GM12878 (cell line): ENCODE data around the gene ACRBP. TPM values are rescaled to one million over a fixed set of nuclear protein-coding genes. Genes with fewer than 3 reads are reported as not detected.

ENCODE experiments used
- EED ChIP-seq: sonication (generic); IDR thresholded peaks from 2 replicates; pipeline ENCODE4 v1.6.1; 2016; ENCODE audit warnings: antibody characterized with exemption, low read depth
- ETV6 ChIP-seq, 2 experiments: fragments of 450-650 bp in 1 of 2; IDR thresholded peaks in 1 of 2; conservative IDR thresholded peaks in 1 of 2; 2 replicates each; pipeline ENCODE4 v1.6.1; 2014; ENCODE audit warnings: antibody characterized with exemption in 1 of 2, borderline replicate concordance in 1 of 2, low read depth in 1 of 2, mild to moderate bottlenecking in 1 of 2, moderate library complexity in 1 of 2
- IKZF2 ChIP-seq, 2 experiments: fragments of 450-650 bp; IDR thresholded peaks; 2 replicates each; pipeline ENCODE4 v1.6.1; 2017; ENCODE audit warnings: mild to moderate bottlenecking in 2 of 2, moderate library complexity in 2 of 2
- JUNB ChIP-seq: IDR thresholded peaks from 2 replicates; pipeline ENCODE4 v1.6.1; 2016; ENCODE audit warnings: antibody characterized with exemption, mild to moderate bottlenecking
- KDM1A ChIP-seq: fragments of 200-600 bp; sonication (generic); IDR thresholded peaks from 2 replicates; pipeline ENCODE4 v1.6.1; 2016; ENCODE audit warnings: borderline replicate concordance
- NFYA ChIP-seq: IDR thresholded peaks from 2 replicates; pipeline ENCODE4 v1.6.1; 2011; ENCODE audit warnings: low read depth, mild to moderate bottlenecking, low read length, improper control_type of control experiment, borderline replicate concordance
- NKRF ChIP-seq: fragments of 450-650 bp; conservative IDR thresholded peaks from 2 replicates; pipeline ENCODE4 v1.6.1; 2017; ENCODE audit warnings: mild to moderate bottlenecking, moderate library complexity
- RAD51 ChIP-seq: fragments of 450-650 bp; IDR thresholded peaks from 2 replicates; pipeline ENCODE4 v1.6.1; 2016; ENCODE audit warnings: moderate library complexity, mild to moderate bottlenecking, inconsistent platforms
- RCOR1 ChIP-seq: conservative IDR thresholded peaks from 2 replicates; pipeline ENCODE4 v1.6.1; 2012; ENCODE audit warnings: low read depth, low read length, improper control_type of control experiment
- REST ChIP-seq: IDR thresholded peaks from 2 replicates; pipeline ENCODE4 v1.6.1; 2012; ENCODE audit warnings: mild to moderate bottlenecking, low read depth, low read length
- SIX5 ChIP-seq: IDR thresholded peaks from 2 replicates; pipeline ENCODE4 v1.6.1; 2011; ENCODE audit warnings: mild to moderate bottlenecking, low read depth, low read length, moderate library complexity; ENCODE audit not compliant: severe bottlenecking
- SPI1 ChIP-seq: IDR thresholded peaks from 2 replicates; pipeline ENCODE4 v1.6.1; 2011; ENCODE audit warnings: low read depth, mild to moderate bottlenecking, low read length, moderate library complexity, borderline replicate concordance; ENCODE audit not compliant: insufficient read depth
- TAF1 ChIP-seq: IDR thresholded peaks from 2 replicates; pipeline ENCODE4 v1.6.1; 2011; ENCODE audit warnings: mild to moderate bottlenecking, low read depth, low read length, borderline replicate concordance
- TBL1XR1 ChIP-seq: IDR thresholded peaks from 2 replicates; pipeline ENCODE4 v1.6.1; 2012; ENCODE audit warnings: low read depth, low read length, improper control_type of control experiment
- TCF12 ChIP-seq: IDR thresholded peaks from 2 replicates; pipeline ENCODE4 v1.6.1; 2011; ENCODE audit warnings: low read depth, mild to moderate bottlenecking, low read length
- ZNF687 ChIP-seq: fragments of 450-650 bp; IDR thresholded peaks from 2 replicates; pipeline ENCODE4 v1.6.1; 2017; ENCODE audit warnings: mild to moderate bottlenecking, moderate library complexity
- ZSCAN29 ChIP-seq: fragments of 450-650 bp; IDR thresholded peaks from 2 replicates; pipeline ENCODE4 v1.6.1; 2017; ENCODE audit warnings: mild to moderate bottlenecking, moderate library complexity
- polyA plus RNA-seq, 11 experiments: library from polyadenylated mRNA; depleted of rRNA in 4 of 11; unstranded in 6 of 11; stranded (reverse) in 5 of 11; fragments of >200 nt; fragmentation: Nextera tagmentation in 4 of 11; fragmentation: Illumina TruSeq in 1 of 11; extraction: Ambion mirVana in 4 of 11; extraction: Trizol in 1 of 11; gene quantifications; 1 replicate in 1 of 11; 2 replicates in 10 of 11; pipeline versions ENCODE4 v1.2.1 to v1.2.3, GENCODE V29; 2011 to 2016; ENCODE audit warnings: inconsistent platforms in 2 of 11, missing spikeins in 2 of 11, low read depth in 1 of 11
- total RNA-seq, 4 experiments: library from RNA; depleted of rRNA in 3 of 4; stranded (reverse); fragments of >200 nt in 3 of 4; fragmentation: Illumina TruSeq in 1 of 4; extraction: Trizol in 1 of 4; gene quantifications; 2 replicates each; pipeline versions ENCODE4 v1.2.1 to v1.2.3, GENCODE V29; 2013 to 2021
- TF ChIP-seq, protein P1 (sequence below): IDR thresholded peaks from 2 replicates; pipeline ENCODE4 v1.6.1; 2011; ENCODE audit warnings: low read depth, low read length, improper control_type of control experiment, borderline replicate concordance

Gene ACRBP
- total and polyA plus RNA-seq, 10 of the 15 experiments (the other 5 are each of a cell fraction or from before 2014, with no cell fraction given): 0.54 to 1.4 (median 0.87) TPM

GRCh38 chr12:6688543-6688998, 41.3 kb upstream of the ACRBP start (continued):
- no peak for TF ChIP-seq TBL1XR1
- peak; percentile 70; the same call in 1 of the 2 replicates for TF ChIP-seq TAF1
- TF ChIP-seq KDM1A: no peak
- TF ChIP-seq TCF12: no peak
- no peak for TF ChIP-seq SIX5
- 0 out of 4 replicates have a peak, but pooled peaks of 1 of the 2 experiments have one; percentile 72 for TF ChIP-seq ETV6 (conservative IDR thresholded peaks at IDR 0.05 in 1 of 2, IDR thresholded peaks at IDR 0.05 in 1 of 2; ENCODE audit: borderline replicate concordance in 1 of 2, low read depth in 1 of 2)
- TF ChIP-seq REST: no peak
- no peak for TF ChIP-seq NFYA
- peak; percentile 31; the same call in 1 of the 2 replicates for TF ChIP-seq NKRF
- TF ChIP-seq IKZF2 (IDR thresholded peaks at IDR 0.05): peak in 1 of 2 experiments; percentile 8; a peak in 2 of 4 replicates
- 0 out of 2 replicates have a peak, but pooled peaks have one; percentile 10 for TF ChIP-seq SPI1
- TF ChIP-seq ZNF687: peak; percentile 63
- TF ChIP-seq, protein P1, sequence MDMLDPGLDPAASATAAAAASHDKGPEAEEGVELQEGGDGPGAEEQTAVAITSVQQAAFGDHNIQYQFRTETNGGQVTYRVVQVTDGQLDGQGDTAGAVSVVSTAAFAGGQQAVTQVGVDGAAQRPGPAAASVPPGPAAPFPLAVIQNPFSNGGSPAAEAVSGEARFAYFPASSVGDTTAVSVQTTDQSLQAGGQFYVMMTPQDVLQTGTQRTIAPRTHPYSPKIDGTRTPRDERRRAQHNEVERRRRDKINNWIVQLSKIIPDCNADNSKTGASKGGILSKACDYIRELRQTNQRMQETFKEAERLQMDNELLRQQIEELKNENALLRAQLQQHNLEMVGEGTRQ: no peak
- TF ChIP-seq ZSCAN29: no peak
- no peak for TF ChIP-seq EED
- TF ChIP-seq RAD51: no peak
- TF ChIP-seq JUNB: no peak
- TF ChIP-seq RCOR1: no peak
